ENCODE measurements around the gene MDM4.

Gene MDM4

GRCh38 chr1:204577794-204578478, 61.7 kb downstream of the MDM4 start:
- TF ChIP-seq FOXP2 (optimal IDR thresholded peaks at IDR 0.05; ENCODE audit: borderline replicate concordance, extremely low read depth, extremely low read length, insufficient read depth), result no peak
- TF ChIP-seq, protein P1, sequence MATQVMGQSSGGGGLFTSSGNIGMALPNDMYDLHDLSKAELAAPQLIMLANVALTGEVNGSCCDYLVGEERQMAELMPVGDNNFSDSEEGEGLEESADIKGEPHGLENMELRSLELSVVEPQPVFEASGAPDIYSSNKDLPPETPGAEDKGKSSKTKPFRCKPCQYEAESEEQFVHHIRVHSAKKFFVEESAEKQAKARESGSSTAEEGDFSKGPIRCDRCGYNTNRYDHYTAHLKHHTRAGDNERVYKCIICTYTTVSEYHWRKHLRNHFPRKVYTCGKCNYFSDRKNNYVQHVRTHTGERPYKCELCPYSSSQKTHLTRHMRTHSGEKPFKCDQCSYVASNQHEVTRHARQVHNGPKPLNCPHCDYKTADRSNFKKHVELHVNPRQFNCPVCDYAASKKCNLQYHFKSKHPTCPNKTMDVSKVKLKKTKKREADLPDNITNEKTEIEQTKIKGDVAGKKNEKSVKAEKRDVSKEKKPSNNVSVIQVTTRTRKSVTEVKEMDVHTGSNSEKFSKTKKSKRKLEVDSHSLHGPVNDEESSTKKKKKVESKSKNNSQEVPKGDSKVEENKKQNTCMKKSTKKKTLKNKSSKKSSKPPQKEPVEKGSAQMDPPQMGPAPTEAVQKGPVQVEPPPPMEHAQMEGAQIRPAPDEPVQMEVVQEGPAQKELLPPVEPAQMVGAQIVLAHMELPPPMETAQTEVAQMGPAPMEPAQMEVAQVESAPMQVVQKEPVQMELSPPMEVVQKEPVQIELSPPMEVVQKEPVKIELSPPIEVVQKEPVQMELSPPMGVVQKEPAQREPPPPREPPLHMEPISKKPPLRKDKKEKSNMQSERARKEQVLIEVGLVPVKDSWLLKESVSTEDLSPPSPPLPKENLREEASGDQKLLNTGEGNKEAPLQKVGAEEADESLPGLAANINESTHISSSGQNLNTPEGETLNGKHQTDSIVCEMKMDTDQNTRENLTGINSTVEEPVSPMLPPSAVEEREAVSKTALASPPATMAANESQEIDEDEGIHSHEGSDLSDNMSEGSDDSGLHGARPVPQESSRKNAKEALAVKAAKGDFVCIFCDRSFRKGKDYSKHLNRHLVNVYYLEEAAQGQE (IDR thresholded peaks at IDR 0.05; ENCODE audit: insufficient read depth in 1 of 2, low read depth in 2 of 2, low read length in 2 of 2), result no peak
- TF ChIP-seq SIN3A (IDR thresholded peaks at IDR 0.05; ENCODE audit: borderline replicate concordance, insufficient read depth, low read length), result no peak
- TF ChIP-seq POLR2AphosphoS5 (IDR thresholded peaks at IDR 0.05; ENCODE audit: low read depth, low read length), result no peak
- TF ChIP-seq TAF1 (IDR thresholded peaks at IDR 0.05; ENCODE audit: borderline replicate concordance, insufficient read depth, low read length), result no peak

GRCh38 chr1:204578867-204579664, 62.9 kb downstream of the MDM4 start:
- TF ChIP-seq POLR2AphosphoS5 (IDR thresholded peaks at IDR 0.05; ENCODE audit: low read depth, low read length) (no peak), SIN3A (IDR thresholded peaks at IDR 0.05; ENCODE audit: borderline replicate concordance, insufficient read depth, low read length) (no peak), FOXP2 (optimal IDR thresholded peaks at IDR 0.05; ENCODE audit: borderline replicate concordance, extremely low read depth, extremely low read length, insufficient read depth) (no peak), TAF1 (IDR thresholded peaks at IDR 0.05; ENCODE audit: borderline replicate concordance, insufficient read depth, low read length) (no peak)
- TF ChIP-seq, protein P1 (IDR thresholded peaks at IDR 0.05; ENCODE audit: insufficient read depth in 1 of 2, low read depth in 2 of 2, low read length in 2 of 2), result no peak

DNA sequence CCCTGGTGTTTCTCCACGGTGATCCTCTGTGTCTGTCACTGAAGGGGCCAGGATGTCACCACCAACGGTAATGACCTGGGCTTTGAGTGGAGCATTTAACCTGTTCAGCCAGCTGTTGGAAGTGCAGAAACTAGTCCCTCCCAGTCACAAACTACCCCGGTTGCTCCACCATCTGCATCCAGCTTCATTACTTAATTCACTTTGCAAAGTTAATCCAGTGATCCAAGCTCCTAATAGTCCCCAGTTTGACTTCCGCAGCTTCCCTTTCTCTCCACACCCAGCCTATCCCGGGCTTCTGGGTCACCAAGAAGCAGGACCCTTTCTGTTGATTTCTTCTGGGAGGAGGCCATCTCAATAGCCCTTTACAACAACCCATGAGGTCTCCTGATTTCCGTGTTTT, 63.5 kb downstream of the MDM4 start:
- TF ChIP-seq TAF1 (IDR thresholded peaks at IDR 0.05; ENCODE audit: borderline replicate concordance, insufficient read depth, low read length) (no peak), FOXP2 (optimal IDR thresholded peaks at IDR 0.05; ENCODE audit: borderline replicate concordance, extremely low read depth, extremely low read length, insufficient read depth) (no peak), SIN3A (IDR thresholded peaks at IDR 0.05; ENCODE audit: borderline replicate concordance, insufficient read depth, low read length) (no peak), POLR2AphosphoS5 (IDR thresholded peaks at IDR 0.05; ENCODE audit: low read depth, low read length) (no peak)
- TF ChIP-seq, protein P1 (IDR thresholded peaks at IDR 0.05; ENCODE audit: insufficient read depth in 1 of 2, low read depth in 2 of 2, low read length in 2 of 2), result no peak

GRCh38 chr1:204580862-204581261, 64.7 kb downstream of the MDM4 start:
- TF ChIP-seq FOXP2 (optimal IDR thresholded peaks at IDR 0.05; ENCODE audit: borderline replicate concordance, extremely low read depth, extremely low read length, insufficient read depth), result no peak
- TF ChIP-seq POLR2AphosphoS5 (IDR thresholded peaks at IDR 0.05; ENCODE audit: low read depth, low read length), result no peak
- TF ChIP-seq TAF1 (IDR thresholded peaks at IDR 0.05; ENCODE audit: borderline replicate concordance, insufficient read depth, low read length), result no peak
- no peak for TF ChIP-seq SIN3A (IDR thresholded peaks at IDR 0.05; ENCODE audit: borderline replicate concordance, insufficient read depth, low read length)
- TF ChIP-seq, protein P1 (IDR thresholded peaks at IDR 0.05; ENCODE audit: insufficient read depth in 1 of 2, low read depth in 2 of 2, low read length in 2 of 2), result no peak
